Osteoblast (primary cell): ENCODE results near the gene UQCC2. TPM values are rescaled to one million over a fixed set of nuclear protein-coding genes. Genes with fewer than 3 reads are reported as not detected.

Experiments used
- DNase-seq: peaks from one replicate; pipeline ENCODE4 v3.0.0; 2011; ENCODE audit warnings: low spot score, mixed read lengths; ENCODE audit not compliant: insufficient read length; ENCODE audit errors: missing footprints
- H2AFZ ChIP-seq: 2 replicates; pipeline ENCODE4 v1.6.0; 2011; ENCODE audit warnings: mild to moderate bottlenecking, low read length
- H3K27ac ChIP-seq: 2 replicates; pipeline ENCODE4 v1.5.1; 2011; ENCODE audit warnings: mild to moderate bottlenecking, low read depth, low read length, moderate library complexity
- H3K27me3 ChIP-seq: 2 replicates; pipeline ENCODE4 v1.6.0; 2012; ENCODE audit warnings: mild to moderate bottlenecking, control low read depth, inconsistent platforms, low read length, moderate library complexity; ENCODE audit not compliant: insufficient read depth
- H3K36me3 ChIP-seq: 2 replicates; pipeline ENCODE4 v1.5.1; 2011; ENCODE audit warnings: mild to moderate bottlenecking, low read length, control low read depth, moderate library complexity; ENCODE audit not compliant: insufficient read depth
- H3K4me1 ChIP-seq: 2 replicates; pipeline ENCODE4 v1.5.1; 2011; ENCODE audit warnings: mild to moderate bottlenecking, low read length, control low read depth, moderate library complexity; ENCODE audit not compliant: insufficient read depth
- H3K4me2 ChIP-seq: 2 replicates; pipeline ENCODE4 v1.6.0; 2011; ENCODE audit warnings: mild to moderate bottlenecking, low read length; ENCODE audit not compliant: insufficient read depth
- H3K4me3 ChIP-seq: fragments of 200-600 bp; sonication (generic); 3 replicates; pipeline ENCODE4 v1.5.1; 2012; ENCODE audit warnings: mild to moderate bottlenecking, low read length, inconsistent platforms; ENCODE audit not compliant: insufficient read depth
- H3K79me2 ChIP-seq: 2 replicates; pipeline ENCODE4 v1.6.0; 2012; ENCODE audit warnings: mild to moderate bottlenecking, low read length, control low read depth, inconsistent platforms; ENCODE audit not compliant: insufficient read depth
- H3K9me3 ChIP-seq: 2 replicates; pipeline ENCODE4 v1.5.1; 2011; ENCODE audit warnings: low read depth, low read length, control low read depth
- H4K20me1 ChIP-seq: 2 replicates; pipeline ENCODE4 v1.6.0; 2012; ENCODE audit warnings: mild to moderate bottlenecking, low read length, control low read depth; ENCODE audit not compliant: insufficient read depth
- total RNA-seq: library from RNA; depleted of rRNA; stranded (reverse); fragments of >200 nt; gene quantifications from 2 replicates; pipeline ENCODE4 v1.2.3, GENCODE V29; 2012
- TF ChIP-seq, protein P1 (sequence below): IDR thresholded peaks from 2 replicates; pipeline ENCODE4 v1.5.1; 2011; ENCODE audit warnings: mild to moderate bottlenecking, low read depth, low read length, moderate library complexity; ENCODE audit errors: extremely low read depth

UQCC2 gene
- total RNA-seq, 1 donor, result 15.2 TPM

DNA sequence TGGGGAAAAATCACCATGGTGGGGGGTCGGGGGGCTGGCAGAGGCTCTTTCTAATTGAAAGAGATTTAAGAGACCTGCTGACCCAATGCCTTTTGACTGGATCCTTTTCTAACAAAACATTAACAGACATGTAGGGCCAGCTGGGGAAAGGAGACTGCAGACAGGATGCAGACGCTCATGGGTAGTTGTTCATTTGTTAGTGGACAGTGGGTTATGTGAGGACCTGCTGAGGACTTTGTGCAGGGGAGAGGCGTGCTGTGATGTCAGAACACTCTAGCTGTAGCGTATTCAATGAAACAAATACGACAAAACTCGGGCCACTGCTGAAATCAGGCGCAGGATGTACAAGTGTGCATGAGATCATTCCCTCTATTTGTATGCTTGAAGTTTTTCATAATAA is 34.0 kb upstream of the UQCC2 start:
- Histone ChIP-seq H2AFZ (no peak overlapping the region), H3K4me1 (peaks cover 11% of the 10 kb centered on the region), H3K27me3 (peaks cover 6% of the 10 kb centered on the region), H3K4me3 (no peak overlapping the region), H3K79me2 (no peaks in the 10 kb centered on the region), H3K9me3 (no peaks in the 10 kb centered on the region), H3K27ac (no peak overlapping the region), H3K4me2 (no peak overlapping the region), H4K20me1 (no peaks in the 10 kb centered on the region), H3K36me3 (no peaks in the 10 kb centered on the region)
- TF ChIP-seq, protein P1, sequence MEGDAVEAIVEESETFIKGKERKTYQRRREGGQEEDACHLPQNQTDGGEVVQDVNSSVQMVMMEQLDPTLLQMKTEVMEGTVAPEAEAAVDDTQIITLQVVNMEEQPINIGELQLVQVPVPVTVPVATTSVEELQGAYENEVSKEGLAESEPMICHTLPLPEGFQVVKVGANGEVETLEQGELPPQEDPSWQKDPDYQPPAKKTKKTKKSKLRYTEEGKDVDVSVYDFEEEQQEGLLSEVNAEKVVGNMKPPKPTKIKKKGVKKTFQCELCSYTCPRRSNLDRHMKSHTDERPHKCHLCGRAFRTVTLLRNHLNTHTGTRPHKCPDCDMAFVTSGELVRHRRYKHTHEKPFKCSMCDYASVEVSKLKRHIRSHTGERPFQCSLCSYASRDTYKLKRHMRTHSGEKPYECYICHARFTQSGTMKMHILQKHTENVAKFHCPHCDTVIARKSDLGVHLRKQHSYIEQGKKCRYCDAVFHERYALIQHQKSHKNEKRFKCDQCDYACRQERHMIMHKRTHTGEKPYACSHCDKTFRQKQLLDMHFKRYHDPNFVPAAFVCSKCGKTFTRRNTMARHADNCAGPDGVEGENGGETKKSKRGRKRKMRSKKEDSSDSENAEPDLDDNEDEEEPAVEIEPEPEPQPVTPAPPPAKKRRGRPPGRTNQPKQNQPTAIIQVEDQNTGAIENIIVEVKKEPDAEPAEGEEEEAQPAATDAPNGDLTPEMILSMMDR, result no peak
- peak; percentile 71 for DNase-seq

DNA sequence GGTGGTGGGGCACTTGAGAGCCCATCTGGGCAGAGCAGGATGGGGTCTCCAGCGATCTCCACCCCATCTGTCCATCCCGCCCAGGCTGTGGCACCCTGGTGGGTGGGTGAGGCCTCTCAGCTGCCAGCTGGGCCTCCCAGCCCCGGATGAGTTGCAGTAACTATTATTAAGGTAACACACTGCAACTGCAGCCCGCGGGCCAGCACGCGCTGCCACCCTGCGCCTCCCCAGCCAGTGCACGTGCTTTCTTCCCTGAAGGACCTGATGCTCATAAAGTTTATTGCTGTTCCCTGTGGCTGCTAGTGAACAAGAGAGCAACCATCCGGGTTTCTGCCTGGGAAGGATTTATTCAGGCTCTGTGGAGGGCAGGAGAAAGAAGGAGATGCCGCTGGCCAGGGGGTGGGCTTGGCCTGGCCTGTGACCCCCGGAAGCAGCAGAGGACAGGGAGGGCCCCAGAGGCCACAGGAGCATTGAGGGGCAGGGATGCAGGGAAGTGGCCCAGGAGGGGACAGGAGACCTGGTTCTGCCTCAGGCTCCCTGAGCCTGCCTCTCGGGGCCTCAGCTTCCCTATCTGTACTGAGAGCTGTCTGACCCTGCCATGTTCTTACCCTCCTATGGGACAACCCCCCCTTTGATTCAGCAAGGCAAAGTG is 33.5 kb upstream of the UQCC2 start:
- no peaks in the 10 kb centered on the region for H4K20me1 ChIP-seq
- H3K79me2 ChIP-seq, result no peaks in the 10 kb centered on the region
- no peak overlapping the region for H3K4me3 ChIP-seq
- no peaks in the 10 kb centered on the region for H3K9me3 ChIP-seq
- TF ChIP-seq, protein P1, result no peak
- no peak overlapping the region for H3K27ac ChIP-seq
- no peak overlapping the region for H3K4me2 ChIP-seq
- peaks cover 8% of the 10 kb centered on the region for H3K4me1 ChIP-seq
- H3K36me3 ChIP-seq, result no peaks in the 10 kb centered on the region
- peaks cover 6% of the 10 kb centered on the region for H3K27me3 ChIP-seq
- DNase-seq, result peak; percentile 59
- H2AFZ ChIP-seq, result no peak overlapping the region

DNA sequence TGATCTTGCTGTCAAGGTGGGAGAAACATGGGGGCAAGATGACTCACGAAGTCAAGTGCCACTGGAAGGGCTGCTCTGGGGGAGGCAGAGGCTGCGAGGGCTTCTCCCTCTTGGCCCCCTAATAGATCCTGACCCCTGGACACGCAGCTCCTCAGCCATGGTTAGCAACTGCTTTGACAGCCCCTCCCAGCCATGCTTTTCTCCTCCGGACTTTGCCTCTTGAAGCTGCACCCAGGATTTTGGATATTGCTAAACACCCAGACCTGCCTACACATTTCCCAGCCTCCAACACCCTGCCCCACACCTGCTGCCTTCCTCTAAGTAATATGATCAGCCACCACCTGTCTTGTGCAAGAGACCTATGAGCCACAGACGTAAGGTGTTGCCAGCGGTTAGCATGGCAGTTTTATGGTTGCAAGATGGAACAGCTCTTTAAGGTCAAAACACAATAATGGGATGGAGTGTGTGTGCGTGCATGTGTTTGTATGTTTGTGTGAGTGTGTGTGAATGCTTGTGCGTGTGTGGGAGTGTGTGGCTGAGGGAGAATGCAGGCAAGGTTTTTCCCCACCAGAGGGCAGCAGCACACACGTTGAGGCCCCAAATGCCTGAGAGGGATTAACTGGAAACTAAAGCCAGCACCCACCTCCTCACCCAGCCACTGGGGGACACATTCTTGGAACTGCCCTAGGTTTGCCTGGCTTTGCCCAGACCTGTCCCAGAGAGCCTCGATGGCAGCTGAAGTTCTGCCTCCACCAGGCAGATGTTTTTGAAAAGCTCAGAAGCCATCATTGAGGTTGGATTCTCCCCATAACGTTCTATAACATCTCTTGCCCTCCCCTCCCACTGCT is 32.7 kb upstream of the UQCC2 start:
- Histone ChIP-seq H3K4me1 (peaks cover 8% of the 10 kb centered on the region), H2AFZ (no peak overlapping the region), H3K27me3 (peaks cover 6% of the 10 kb centered on the region), H3K4me3 (no peak overlapping the region), H3K36me3 (no peaks in the 10 kb centered on the region), H3K79me2 (no peaks in the 10 kb centered on the region), H4K20me1 (no peaks in the 10 kb centered on the region), H3K27ac (no peak overlapping the region), H3K9me3 (no peaks in the 10 kb centered on the region), H3K4me2 (no peak overlapping the region)
- DNase-seq, result peak; percentile 96
- TF ChIP-seq, protein P1, result peak; percentile 95

DNA sequence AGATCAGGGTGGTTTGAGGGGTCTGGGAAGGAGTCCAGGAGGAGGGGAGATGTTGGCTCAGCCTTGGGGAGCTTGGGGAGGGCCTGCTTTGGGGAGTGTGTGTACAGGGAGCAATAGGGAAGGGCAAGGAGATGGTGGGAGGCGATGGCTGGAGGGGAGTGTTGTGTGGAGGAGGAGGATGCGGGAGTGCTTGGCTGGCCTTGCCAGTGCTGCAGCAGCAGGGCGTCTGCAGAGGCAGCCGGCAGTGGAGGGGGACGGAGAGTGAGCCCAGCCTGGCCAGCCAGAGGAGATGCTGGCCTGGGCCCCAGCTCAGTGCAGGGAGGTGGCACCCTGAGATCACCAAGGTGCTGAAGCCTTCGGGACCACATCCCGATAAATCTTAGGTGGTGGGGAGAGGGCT is 31.3 kb upstream of the UQCC2 start:
- Histone ChIP-seq H3K9me3 (no peaks in the 10 kb centered on the region), H3K27me3 (peaks cover 6% of the 10 kb centered on the region), H2AFZ (no peak overlapping the region), H4K20me1 (no peaks in the 10 kb centered on the region), H3K27ac (no peak overlapping the region), H3K36me3 (no peaks in the 10 kb centered on the region), H3K4me3 (no peak overlapping the region), H3K79me2 (no peaks in the 10 kb centered on the region), H3K4me2 (no peak overlapping the region), H3K4me1 (peaks cover 8% of the 10 kb centered on the region)
- no peak for DNase-seq
- TF ChIP-seq, protein P1, result no peak
